Measurements from ENCODE around the gene CSTPP1.
"Not testable (repeated sequence)": the region's sequence is repeated elsewhere in the genome, so short reads cannot be mapped to it uniquely, and the experiment has no call there.

CSTPP1 gene

DNA sequence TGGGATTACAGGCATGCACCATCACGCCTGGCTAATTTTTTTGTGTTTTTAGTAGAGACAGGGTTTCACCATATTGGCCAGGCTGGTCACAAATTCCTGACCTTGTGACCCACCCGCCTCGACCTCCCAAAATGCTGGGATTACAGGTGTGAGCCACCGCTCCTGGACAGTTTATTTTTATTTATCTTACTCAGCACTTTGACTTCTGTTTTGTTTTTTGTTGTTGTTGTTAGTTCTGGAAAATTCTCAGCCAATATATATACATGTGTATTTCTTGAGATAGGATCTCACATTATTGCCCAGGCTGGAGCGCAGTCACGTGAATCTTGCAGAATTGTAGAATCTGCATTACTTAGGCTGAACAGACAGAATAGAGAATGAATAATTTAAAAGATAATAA, 107.6 kb downstream of the CSTPP1 start:
- no peak for DNase-seq (ENCODE audit: low read depth in 3 of 3)

DNA sequence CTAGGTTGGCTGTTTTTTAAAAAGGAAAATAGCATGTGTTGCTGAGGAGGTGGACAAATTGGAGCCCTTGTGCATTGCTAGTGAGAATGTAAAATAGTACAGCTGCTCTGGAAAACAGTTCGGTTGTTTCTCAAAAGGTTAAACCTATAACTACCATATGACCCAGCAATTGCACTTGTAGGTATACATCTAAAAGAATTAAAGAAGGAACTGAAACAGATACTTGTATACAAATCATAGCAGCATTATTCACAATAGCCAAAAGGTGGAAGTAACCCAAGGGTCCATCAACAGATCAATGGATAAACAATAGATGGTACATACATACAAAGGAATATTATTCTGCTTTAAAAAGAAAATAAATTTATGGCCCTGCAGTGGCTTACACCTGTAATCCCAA, 111.4 kb downstream of the CSTPP1 start:
- DNase-seq (ENCODE audit: low read depth in 3 of 3), result no peak

DNA sequence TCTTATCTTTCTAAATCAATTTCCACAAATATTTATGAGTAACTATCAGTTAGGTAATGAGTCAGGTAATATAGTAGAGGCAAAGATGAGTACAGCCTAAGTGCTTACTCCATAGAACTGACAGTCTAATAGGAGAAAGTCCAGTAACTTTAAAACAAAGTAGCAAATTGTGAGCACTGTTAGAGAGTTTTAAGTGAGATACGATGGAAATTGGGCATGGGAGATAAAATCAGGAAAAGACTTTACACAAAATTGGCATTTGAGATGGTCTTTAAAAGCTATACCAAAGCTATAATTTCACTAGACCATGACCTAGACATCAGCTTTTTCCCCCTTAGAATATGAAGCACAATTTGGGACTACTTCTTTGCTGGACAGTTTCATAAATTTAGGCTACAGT, 113.7 kb downstream of the CSTPP1 start:
- DNase-seq (ENCODE audit: low read depth in 3 of 3), result no peak

DNA sequence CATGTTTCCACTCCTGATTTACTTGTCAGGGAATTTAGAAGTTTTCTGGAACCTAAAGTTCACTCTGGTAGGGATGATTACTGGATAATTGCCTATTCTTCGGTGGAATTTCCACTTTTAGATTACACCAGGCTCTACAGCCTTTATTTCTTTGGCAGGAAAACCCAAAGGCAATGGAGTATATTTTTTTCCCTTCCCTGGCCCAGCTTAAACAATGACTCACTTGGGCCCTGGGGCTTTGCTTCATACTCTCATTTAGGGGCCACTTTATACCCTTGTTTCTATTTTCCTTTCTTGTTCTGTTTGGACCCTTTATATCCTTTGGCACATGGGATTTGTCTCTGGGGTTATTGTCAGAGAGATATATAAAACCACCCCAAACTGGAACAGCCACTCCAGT, 114.7 kb downstream of the CSTPP1 start:
- DNase-seq (ENCODE audit: low read depth in 3 of 3), result no peak

DNA sequence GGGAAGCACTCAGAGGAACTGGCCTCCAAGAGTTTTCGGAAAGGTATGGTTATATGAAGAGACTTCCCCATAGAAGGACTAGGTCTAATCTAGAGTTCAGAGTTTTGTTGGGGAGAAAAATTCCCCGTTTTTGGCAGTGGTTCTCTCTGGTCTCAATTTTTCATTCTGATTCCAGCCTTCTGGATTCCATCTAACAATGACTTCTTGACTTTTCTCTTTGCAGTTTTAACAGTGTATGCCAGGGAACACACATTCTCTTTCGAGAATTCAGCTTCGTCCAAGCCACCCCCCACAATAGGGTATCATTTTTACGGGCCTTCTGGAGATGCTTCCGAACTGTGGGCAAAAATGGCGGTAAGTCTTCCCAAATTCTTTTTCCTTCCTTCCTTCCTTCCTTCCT, 115.6 kb downstream of the CSTPP1 start:
- no peak for DNase-seq (ENCODE audit: low read depth in 3 of 3)

DNA sequence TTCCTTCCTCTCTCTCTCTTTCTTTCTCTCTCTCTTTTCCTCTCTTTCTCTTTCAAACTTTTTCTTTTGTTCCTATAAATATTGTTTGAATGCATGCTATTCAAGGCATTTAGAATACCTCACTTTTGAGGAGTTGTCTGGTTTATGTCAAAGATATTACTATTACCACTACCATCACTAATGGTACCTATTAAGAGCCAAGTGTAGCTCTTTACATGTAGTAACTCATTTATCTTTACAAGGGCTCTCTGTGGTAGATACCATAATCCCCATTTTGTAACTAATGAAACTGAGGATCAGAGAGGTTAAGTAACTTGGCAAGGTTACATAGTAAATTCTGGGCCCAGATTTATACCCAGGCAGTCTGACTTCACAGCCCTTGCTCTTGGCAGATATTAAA, 116.0 kb downstream of the CSTPP1 start:
- DNase-seq (ENCODE audit: low read depth in 3 of 3), result no peak

DNA sequence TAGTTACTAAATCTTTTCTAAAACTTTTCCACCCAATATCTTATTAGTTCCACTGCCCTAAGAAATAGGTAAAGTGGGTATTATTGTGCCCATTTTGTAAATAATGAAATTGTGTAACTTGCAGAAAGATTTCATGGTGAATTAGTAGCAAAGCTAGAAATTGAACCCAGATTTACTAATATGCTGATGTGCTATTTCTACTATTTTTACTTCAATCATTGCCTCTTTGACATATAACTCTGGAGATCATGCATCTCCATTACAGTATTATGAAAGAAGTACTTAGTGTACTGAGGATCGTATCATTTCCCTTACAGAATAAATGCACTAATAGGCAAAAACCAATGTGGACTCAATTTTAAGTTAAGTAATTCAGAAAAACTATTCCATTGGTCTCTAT, 119.0 kb downstream of the CSTPP1 start:
- no peak for DNase-seq (ENCODE audit: low read depth in 3 of 3)

DNA sequence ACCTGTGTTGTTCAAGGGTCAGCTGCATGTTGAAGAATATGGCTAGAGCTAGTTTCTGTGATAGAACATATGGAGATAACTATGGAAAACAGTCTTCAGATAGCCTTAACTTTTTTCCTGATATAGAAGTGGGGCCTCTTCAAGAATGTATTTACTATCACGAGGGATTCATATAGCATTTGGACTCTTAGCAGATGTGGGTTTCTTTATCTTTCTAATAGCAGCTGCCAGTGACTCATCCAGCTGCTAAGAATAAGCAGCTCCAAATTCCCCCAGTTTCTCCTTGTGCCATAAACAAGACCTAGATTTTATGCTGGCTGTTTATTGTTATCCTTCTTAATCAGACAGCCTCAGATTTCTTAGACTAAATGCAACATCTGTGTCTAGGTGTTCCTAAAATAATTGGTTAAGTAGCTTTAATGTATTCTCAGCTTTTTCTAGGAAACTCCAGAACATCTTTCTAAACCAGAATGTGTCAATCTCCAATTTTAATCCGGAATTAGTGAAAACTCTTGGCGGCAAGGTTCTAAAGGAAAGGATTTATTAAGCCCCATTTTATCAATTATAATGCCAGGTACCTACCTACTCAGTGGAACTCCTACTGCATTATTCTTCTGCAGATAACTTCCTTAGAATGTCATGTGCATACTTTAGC, 119.8 kb downstream of the CSTPP1 start:
- no peak for DNase-seq (ENCODE audit: low read depth in 3 of 3)

DNA sequence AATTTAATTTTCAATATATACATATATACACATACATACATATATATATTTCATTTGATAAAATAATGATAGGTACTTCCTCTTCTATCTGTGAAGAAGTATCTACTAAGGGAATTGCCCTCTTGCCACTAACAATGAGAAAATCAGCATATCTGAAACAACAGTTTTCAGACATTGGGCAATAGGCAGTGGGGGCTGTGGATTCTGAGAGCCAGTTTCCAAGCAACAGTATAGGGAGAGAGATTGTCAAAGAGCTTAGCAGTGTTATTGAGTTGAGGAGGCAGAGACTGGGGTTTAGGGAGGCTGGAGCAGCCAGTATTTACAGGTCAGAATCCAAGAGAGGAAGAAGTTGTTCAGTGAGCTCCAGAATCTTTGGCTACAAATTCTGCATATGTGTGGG, 120.8 kb downstream of the CSTPP1 start:
- no peak for DNase-seq (ENCODE audit: low read depth in 3 of 3)

DNA sequence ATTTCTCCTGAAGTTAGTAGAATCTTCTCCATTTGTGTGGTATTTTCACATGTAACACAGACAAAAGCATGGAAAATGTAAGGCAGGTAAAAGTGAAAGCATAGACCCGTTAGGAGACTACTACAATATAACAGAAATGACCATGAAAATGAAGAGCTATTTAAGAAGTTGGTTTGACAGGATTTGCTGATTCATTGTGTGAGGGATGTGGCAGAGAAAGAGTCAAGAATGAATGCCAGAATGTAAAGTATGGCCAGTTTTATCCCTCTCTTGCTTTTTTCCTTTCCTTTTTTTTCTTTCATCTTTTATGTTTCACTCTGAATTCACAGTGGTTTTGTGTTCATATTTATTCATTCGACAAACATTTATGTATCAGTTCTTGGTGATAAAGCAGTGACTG, 124.2 kb downstream of the CSTPP1 start:
- DNase-seq (ENCODE audit: low read depth in 3 of 3), result no peak

DNA sequence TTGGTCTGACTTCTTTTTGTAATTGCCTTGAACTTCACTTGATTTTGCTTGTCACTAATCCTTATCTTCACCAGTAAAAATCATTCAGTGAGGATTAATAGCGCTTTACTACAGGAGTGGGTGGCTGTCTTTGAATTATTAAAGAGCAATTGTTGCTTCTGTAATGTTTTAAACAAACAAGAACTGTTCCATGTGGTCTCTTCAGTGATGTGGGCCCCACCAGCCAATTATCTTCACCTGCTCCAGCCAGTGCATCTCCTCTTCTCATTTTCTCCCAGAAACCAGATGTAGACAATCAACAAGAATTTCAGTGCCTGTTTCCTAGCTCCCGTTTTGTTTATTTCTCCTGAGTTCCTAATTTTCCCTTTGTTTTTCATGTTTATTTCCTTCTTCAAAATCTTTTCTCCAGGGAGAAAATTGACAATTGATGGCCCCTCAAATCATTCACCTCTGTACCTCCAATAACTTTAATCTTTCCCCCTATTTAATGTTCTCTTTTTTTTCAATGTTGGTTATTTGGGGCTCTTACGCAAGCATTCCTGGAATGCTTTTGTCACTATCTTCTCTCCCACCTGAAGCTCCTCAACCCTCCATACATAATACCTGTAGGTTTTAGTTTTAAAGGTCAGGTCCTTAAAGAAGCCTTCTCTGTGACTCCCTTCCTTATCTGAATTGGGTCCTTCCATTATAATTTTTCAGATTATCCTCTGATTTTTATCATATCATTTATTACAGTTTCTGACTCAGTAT, 125.0 kb downstream of the CSTPP1 start:
- no peak for DNase-seq (ENCODE audit: low read depth in 3 of 3)

DNA sequence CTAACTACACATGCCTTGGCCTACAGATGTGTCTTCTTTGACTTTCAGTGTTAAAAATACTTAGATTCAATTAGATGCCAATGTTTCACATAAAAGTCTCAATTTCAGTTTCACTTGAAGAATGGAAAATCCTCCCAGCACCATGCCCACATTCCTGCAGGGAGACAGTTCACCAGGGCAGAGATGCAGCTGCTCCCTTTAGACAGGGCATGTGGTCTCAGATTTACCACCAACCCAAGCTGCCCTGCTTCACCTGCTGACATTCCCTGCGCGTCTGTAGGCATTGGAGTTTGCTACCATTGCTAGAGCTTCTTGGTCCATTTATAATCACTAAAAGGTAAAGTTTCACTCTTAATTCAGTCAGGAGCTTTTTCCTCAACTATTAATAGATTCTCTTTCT, 126.2 kb downstream of the CSTPP1 start:
- no peak for DNase-seq (ENCODE audit: low read depth in 3 of 3)

DNA sequence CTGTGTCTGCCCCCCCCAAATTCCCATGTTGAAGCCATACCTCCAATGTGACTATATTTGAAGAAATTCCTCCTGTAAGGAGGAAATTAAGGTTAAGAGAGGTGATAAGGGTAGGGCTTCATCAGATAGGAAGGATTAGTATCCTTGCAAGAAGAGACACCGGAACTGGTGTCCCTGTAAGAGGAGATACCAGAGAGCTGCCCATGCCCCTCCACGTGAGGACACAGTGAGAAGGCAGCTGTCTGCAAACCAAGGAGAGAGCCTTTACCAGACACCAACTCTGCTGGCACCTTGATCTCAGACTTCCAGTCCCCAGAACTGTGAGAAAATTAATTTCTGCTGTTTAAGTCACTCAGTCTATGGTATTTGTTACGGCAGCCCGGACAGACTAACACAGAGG, 130.8 kb downstream of the CSTPP1 start:
- no peak for DNase-seq (ENCODE audit: low read depth in 3 of 3)

DNA sequence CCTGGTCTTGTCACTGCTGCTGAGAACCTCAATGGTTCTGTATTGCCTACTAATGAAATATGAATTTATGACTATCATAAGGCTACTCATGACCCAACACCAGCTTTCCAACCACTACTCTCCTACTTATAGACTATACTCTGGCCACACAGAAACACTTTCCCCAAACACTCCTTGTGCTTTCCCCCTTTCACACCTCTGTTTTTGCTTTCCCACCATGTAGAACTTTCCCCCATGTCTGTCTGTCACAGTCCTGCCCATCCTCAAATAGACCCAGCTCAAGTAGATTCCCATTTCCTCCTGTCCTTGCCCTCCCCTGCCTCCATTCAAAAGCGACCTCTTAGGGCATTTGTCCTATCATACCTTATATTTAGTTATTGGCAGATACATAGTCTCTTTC, 134.2 kb downstream of the CSTPP1 start:
- no peak for DNase-seq (ENCODE audit: low read depth in 3 of 3)

DNA sequence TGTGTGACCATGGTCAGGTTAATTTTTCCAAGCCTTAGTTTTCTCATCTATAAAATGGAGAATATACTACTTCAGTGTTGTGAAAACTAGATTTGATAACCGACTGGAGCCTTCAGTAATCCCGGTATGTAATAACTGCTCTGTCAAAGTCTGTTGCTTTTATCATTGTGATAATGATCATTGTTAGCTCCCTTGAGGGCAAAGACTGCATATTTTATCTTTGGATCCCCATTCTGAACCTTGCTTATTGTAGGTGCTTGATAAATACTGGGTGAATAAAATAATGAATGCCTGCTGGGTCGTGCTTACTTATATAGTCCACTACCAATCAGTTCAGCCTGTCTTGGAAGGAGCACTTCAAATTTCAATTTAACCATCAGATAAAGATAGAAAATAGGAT, 134.8 kb downstream of the CSTPP1 start:
- DNase-seq (ENCODE audit: low read depth in 3 of 3), result no peak

DNA sequence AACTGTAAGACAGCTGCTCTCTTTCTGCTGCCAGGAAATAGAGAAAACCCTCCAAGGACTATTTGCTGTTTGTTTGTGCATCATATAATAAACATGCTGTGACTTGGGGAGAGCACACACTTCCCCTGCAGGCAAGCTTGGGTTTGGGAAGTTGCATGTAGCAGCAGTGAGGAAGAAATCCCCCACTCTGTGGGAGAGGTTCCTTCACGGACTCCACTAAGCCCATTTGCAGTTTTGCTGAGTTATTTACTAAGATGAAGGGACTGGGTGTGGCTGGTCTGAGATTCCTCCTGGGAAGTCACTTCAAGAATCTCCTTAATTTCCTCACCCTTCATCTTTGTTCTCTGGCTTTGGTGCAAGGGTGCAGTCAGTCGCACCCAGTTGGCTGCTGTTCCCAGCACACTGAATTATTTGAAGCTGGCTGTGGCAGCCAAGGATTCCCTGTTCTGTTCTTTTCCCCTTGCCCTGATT, 135.3 kb downstream of the CSTPP1 start:
- no peak for DNase-seq (ENCODE audit: low read depth in 3 of 3)

DNA sequence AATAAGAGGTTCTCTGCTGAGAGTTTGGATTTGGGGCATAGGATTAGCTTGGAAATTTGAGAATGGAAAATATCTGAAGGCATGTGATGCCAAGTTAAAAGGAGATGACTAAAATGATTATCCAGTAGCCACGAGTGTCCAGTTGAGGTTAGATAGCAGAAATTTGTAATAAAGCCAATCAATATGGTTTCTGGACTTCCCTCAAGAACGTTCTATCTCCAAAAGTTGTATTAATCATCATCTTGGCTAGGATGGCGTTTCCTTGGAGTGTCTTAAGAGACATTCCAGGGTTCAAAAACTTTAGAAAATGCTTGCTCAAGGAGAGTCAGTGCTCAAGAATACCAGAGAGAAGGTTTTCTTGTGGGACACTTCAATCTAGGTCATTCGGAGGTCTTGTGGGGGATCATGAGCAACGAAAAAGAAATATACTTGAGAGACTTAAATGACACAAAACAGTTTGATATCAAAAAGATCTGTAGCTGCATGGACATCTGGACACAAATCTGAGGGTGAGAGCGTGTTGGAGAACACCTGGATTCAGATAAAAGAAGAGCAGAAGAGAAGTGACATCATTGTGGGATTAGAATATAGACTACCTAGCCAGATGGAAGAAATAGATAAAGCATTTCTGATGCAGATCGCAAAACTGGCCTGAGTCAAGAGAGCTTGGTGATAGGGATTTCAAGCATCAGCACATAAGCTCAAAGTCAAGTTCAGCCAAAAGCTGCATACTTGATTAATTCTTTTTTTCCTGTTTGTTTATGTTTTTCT, 142.4 kb downstream of the CSTPP1 start:
- DNase-seq (ENCODE audit: low read depth in 3 of 3), result no peak

DNA sequence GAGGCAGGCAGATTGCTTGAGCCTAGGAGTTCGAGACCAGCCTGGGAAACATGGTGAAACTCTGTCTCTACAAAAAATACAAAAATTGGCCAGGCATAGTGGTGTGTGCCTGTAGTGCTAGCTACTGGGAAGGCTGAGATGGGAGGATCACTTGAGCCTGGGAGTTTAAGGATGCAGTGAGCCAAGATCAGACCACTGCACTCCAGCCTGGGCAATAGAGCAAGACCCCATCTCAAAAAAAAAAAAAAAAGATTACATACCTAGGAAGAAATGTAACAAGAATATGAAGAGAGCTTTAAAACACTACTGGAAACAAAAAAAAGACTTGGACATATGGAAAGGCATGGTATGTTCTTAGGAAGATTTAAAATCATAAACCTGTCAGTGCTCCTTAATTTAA, 144.2 kb downstream of the CSTPP1 start:
- not testable (repeated sequence) for DNase-seq (ENCODE audit: low read depth in 3 of 3)

DNA sequence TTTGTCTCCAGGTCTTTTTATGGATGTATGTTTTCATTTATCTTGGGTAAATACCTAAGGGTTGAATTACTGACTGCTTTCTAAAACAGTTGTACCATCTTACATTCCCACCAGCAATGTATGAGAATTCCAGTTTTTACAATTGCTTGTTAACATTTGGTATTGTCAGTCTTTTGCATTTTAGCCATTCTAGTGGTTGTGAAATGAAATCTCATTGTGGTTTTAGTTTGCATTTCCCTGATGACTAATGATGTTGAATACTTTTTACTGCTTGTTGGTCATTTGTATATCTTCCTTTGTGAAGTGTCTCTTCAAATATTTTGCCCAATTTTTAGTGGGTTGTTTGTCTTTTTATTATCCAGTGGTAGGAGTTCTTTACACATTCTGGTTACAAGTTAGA, 147.4 kb downstream of the CSTPP1 start:
- DNase-seq (ENCODE audit: low read depth in 3 of 3), result no peak

DNA sequence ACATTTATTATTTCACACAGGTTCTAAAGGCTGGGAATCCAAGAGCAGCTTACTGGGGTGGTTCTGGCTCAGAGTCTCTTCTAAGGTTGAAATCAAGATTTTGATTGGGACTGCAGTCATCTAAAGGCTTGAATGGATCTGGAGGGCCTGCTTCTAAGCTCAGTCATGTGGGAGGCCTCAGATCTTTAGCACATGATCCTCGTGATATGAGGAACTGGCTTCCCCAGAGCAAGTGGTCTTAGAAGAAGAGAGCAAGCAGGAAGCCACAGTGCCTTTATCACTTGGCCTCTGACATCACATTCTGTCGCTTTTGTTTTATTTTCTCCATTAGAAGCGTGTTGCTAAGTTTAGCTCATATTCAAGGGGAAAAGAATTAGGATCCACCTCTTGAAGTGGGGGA, 151.2 kb downstream of the CSTPP1 start:
- no peak for DNase-seq (ENCODE audit: low read depth in 3 of 3)

DNA sequence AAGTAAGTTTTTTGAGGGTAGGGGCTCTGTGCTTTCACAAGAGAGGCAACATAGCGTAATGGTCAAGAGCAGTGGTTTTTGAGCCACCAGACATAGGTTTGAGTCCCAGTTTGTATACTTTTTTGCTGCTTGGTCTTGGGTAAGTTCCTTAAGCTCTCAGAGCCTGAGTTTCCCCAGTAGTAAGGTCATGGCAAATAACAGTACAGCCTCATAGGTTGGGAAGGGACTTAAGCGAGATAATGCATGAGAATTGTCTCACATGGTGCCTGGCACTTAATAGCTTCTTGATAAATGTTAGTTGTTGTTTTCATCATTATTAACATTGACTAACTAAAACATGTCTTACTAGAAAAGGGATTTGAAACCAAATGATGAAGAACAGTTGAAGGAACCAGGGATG, 157.0 kb downstream of the CSTPP1 start:
- no peak for DNase-seq (ENCODE audit: low read depth in 3 of 3)

DNA sequence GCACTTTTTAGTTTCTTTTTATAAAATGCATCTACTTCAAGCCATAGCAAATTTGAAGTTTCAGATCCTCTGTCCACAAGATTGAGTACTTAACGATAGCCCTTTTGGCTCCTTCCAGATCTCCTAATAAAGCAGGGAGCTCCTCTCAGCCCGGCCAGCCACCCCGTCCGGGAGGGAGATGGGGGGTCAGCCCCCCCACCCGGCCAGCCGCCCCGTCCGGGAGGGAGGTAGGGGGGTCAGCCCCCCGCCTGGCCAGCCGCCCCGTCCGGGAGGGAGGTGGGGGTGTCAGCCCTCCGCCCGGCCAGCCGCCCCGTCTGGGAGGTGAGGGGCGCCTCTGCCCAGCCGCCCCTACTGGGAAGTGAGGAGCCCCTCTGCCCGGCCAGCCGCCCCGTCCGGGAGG, 160.3 kb downstream of the CSTPP1 start:
- not testable (repeated sequence) for DNase-seq (ENCODE audit: low read depth in 3 of 3)

DNA sequence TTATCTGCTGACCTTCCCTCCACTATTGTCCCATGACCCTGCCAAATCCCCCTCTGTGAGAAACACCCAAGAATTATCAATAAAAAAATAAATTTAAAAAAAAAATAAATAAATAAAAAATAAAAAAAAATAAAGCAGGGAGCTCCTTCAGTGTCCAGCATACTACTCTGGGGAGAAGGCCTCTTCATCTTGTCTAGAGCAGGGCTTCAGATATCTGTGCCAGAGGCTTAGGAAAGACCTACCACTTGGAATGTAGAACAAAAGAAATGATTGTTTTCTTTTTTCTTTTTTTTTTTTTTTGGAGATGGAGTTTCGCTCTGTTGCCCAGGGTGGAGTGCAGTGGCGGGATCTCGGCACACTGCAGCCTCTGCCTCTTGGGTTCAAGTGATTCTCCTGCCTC, 161.7 kb downstream of the CSTPP1 start:
- DNase-seq (ENCODE audit: low read depth in 3 of 3), result not testable (repeated sequence)
